Parathyroid adenoma (tissue), 2 donors: ENCODE results near the gene SHC3.

Experiments used
- H2AFZ ChIP-seq: fragments of 300-600 bp; sonication (generic); one replicate; pipeline ENCODE4 v1.7.0; 2017; ENCODE audit warnings: antibody characterized with exemption, mild to moderate bottlenecking
- H3K27ac ChIP-seq: fragments of 300-600 bp; sonication (generic); one replicate; pipeline ENCODE4 v1.7.0; 2017
- H3K27me3 ChIP-seq: fragments of 300-600 bp; sonication (generic); one replicate; pipeline ENCODE4 v1.7.0; 2017; ENCODE audit warnings: low read length; ENCODE audit not compliant: control insufficient read depth, insufficient read depth
- H3K36me3 ChIP-seq: fragments of 300-600 bp; sonication (generic); one replicate; pipeline ENCODE4 v1.7.0; 2017; ENCODE audit warnings: low read length; ENCODE audit not compliant: control insufficient read depth, insufficient read depth
- H3K4me1 ChIP-seq: fragments of 300-600 bp; sonication (generic); one replicate; pipeline ENCODE4 v1.7.0; 2017; ENCODE audit warnings: control low read depth
- H3K4me2 ChIP-seq: fragments of 300-600 bp; sonication (generic); one replicate; pipeline ENCODE4 v1.7.0; 2017; ENCODE audit warnings: low read length
- H3K4me3 ChIP-seq: fragments of 300-600 bp; sonication (generic); one replicate; pipeline ENCODE4 v1.7.0; 2017; ENCODE audit warnings: low read depth, low read length
- H3K79me2 ChIP-seq: fragments of 300-600 bp; sonication (generic); one replicate; pipeline ENCODE4 v1.7.0; 2017; ENCODE audit warnings: control low read depth
- H3K9ac ChIP-seq: fragments of 300-600 bp; sonication (generic); one replicate; pipeline ENCODE4 v1.7.0; 2017; ENCODE audit warnings: mild to moderate bottlenecking
- H3K9me3 ChIP-seq: fragments of 300-600 bp; sonication (generic); one replicate; pipeline ENCODE4 v1.7.0; 2017; ENCODE audit warnings: low read length; ENCODE audit not compliant: control insufficient read depth
- TF ChIP-seq, protein P1 (sequence below): fragments of 300-600 bp; sonication (generic); IDR thresholded peaks from one replicate; pipeline ENCODE4 v1.7.0; 2017; ENCODE audit warnings: antibody characterized with exemption, mild to moderate bottlenecking
- donor health status: primary hyperparathyroidism.

Gene SHC3

DNA sequence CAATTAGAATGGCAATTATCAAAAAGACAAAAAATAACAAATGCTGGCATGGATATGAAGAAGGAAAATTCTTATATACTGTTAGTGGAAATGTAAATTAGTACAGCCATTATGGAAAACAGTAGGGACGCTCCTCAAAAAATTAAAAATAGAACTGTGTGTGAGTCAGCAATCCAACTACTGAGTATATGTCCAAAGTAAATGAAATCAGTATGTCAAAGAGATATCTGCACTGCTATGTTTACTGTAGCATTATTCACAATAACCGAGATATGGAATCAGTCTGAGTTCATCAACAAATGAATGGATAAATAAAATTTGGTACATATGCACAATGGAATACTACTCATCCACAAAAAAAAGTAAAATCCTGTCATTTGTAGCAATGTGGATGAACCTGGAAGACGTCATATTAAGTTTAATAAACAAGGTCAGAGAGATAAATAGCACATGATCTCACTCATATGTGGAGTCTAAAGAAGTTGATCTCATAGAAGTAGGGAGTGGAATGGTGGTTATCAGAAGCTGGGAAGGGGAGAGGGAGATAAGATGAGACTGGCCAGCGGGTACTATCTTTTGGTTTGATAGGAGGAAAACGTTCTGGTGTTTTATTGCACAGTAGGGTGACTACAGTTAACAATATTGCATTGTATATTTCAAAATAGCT, 16.6 kb upstream of the SHC3 start:
- Histone ChIP-seq H3K79me2 (no peaks in the 10 kb centered on the region), H2AFZ (no peak overlapping the region), H3K27me3 (no peaks in the 10 kb centered on the region), H3K4me3 (no peak overlapping the region), H3K9me3 (no peaks in the 10 kb centered on the region), H3K4me1 (no peaks in the 10 kb centered on the region), H3K27ac (no peak overlapping the region), H3K9ac (no peak overlapping the region), H3K36me3 (no peaks in the 10 kb centered on the region), H3K4me2 (no peak overlapping the region)
- TF ChIP-seq, protein P1, sequence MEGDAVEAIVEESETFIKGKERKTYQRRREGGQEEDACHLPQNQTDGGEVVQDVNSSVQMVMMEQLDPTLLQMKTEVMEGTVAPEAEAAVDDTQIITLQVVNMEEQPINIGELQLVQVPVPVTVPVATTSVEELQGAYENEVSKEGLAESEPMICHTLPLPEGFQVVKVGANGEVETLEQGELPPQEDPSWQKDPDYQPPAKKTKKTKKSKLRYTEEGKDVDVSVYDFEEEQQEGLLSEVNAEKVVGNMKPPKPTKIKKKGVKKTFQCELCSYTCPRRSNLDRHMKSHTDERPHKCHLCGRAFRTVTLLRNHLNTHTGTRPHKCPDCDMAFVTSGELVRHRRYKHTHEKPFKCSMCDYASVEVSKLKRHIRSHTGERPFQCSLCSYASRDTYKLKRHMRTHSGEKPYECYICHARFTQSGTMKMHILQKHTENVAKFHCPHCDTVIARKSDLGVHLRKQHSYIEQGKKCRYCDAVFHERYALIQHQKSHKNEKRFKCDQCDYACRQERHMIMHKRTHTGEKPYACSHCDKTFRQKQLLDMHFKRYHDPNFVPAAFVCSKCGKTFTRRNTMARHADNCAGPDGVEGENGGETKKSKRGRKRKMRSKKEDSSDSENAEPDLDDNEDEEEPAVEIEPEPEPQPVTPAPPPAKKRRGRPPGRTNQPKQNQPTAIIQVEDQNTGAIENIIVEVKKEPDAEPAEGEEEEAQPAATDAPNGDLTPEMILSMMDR, result no peak

DNA sequence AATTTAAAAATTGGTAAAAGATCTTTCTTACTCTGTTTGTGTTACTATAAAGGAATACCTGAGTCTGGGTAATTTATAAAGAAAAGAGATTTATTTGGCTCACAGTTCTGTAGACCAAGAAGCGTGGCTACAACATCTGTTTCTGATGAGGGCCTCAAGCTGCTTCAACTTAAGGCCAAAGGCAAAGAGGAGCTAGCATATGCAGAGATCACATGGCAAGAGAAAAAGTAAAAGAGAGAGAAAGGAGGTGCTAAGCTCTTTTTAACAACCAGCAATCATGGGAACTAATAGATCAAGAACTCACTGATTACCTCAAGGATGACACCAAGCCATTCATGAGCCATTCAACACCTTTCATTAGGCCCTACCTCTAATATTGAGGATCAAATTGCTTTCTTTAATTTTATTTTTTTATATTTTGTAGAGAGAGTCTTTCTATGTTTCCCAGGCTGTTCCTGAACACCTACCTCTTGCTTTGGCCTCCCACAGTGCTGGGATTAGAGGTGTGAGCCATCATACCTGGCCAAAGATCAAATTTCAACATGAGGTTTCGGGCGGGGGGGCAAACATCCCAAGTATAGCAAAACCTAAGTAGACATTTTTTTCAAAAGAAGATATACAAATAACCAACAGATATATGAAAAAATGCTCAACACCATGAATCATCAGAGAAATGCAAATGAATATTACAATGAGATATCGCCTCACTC, 16.0 kb upstream of the SHC3 start:
- Histone ChIP-seq H3K27me3 (no peaks in the 10 kb centered on the region), H3K4me2 (no peak overlapping the region), H3K9me3 (no peaks in the 10 kb centered on the region), H3K9ac (no peak overlapping the region), H2AFZ (no peak overlapping the region), H3K27ac (no peak overlapping the region), H3K36me3 (no peaks in the 10 kb centered on the region), H3K4me3 (no peak overlapping the region), H3K4me1 (no peaks in the 10 kb centered on the region), H3K79me2 (no peaks in the 10 kb centered on the region)
- TF ChIP-seq, protein P1, result no peak

DNA sequence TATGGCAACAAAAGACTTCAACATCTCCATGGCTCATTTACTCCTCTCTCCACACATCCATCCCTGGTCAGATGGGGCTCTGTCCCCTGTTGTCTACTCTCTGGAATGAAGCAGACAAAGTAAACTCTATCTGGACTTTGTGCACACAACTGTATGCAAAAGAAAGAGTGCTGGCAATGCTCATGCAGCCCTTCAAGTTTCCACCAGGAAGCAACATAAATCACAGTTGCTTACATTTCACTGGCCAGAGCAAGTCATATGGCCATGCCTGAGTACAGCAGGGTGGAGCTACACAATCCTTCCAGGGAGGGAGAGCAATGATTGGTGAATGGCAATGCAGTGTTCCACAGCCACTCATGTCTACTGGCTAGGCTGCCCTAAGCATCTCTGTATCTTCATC, 12.4 kb upstream of the SHC3 start:
- Histone ChIP-seq H3K36me3 (no peaks in the 10 kb centered on the region), H3K4me3 (no peak overlapping the region), H3K79me2 (no peaks in the 10 kb centered on the region), H3K9me3 (no peaks in the 10 kb centered on the region), H3K9ac (no peak overlapping the region), H3K4me1 (no peaks in the 10 kb centered on the region), H3K27ac (no peak overlapping the region), H2AFZ (no peak overlapping the region), H3K4me2 (no peak overlapping the region), H3K27me3 (no peaks in the 10 kb centered on the region)
- TF ChIP-seq, protein P1, result no peak

DNA sequence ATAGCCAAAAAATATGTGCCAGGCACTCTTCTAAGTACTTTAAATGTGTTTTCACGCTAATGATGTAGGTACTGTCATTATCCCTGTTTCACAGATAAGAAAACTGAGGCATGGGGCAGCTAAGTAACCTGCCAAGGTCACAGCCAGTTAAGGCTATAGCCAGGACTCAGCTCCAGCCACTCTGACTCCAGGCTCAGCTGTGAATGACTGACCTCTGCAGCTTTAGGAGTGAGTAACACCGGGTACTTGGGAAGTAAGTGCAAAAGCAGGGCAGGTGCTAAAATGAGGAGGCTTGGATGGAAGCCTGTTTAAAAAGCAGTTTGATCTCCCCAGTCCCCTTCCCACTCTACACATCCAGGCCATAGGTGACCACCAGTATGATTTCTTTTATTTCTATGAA, 10.6 kb upstream of the SHC3 start:
- no peak overlapping the region for H3K9ac ChIP-seq
- H3K4me1 ChIP-seq, result no peaks in the 10 kb centered on the region
- H3K79me2 ChIP-seq, result no peaks in the 10 kb centered on the region
- no peak overlapping the region for H3K27ac ChIP-seq
- no peaks in the 10 kb centered on the region for H3K27me3 ChIP-seq
- no peaks in the 10 kb centered on the region for H3K36me3 ChIP-seq
- no peak overlapping the region for H2AFZ ChIP-seq
- H3K4me3 ChIP-seq, result no peak overlapping the region
- TF ChIP-seq, protein P1, result no peak
- no peaks in the 10 kb centered on the region for H3K9me3 ChIP-seq
- H3K4me2 ChIP-seq, result no peak overlapping the region

DNA sequence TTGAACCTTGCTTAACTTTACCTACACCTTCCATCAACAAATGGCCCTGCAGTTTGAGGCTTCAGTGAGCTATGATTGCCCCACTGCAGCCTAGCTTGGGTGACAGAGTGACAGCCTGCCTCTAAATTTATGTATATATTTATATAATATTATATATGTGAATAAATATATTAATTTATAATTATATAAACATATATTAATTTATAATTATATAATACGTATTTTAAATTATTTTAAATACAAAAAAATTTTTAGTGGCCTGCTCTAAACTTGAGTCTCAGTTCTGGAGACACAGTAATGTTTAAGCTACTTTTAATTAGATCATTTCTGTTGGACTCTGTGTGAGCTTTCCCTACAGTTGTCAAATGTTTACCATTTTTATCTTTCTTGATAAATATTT, 9.3 kb upstream of the SHC3 start:
- no peaks in the 10 kb centered on the region for H3K4me1 ChIP-seq
- no peaks in the 10 kb centered on the region for H3K27me3 ChIP-seq
- no peaks in the 10 kb centered on the region for H3K9me3 ChIP-seq
- H3K27ac ChIP-seq, result no peak overlapping the region
- TF ChIP-seq, protein P1, result no peak
- H3K9ac ChIP-seq, result no peak overlapping the region
- no peaks in the 10 kb centered on the region for H3K36me3 ChIP-seq
- no peak overlapping the region for H3K4me2 ChIP-seq
- no peaks in the 10 kb centered on the region for H3K79me2 ChIP-seq
- no peak overlapping the region for H2AFZ ChIP-seq
- H3K4me3 ChIP-seq, result no peak overlapping the region
